HepG2 (cell line): ENCODE data around the gene DDAH2. TPM values are rescaled to one million over a fixed set of nuclear protein-coding genes. Genes with fewer than 3 reads are reported as not detected.

Source experiments
- CBX1 ChIP-seq: IDR thresholded peaks from one replicate; pipeline ENCODE4 v1.6.1; 2016; ENCODE audit warnings: antibody characterized with exemption, low read depth
- CBX5 ChIP-seq: sonication (generic); formaldehyde crosslinking; IDR thresholded peaks from 2 replicates; pipeline ENCODE4 v1.4.0; 2020; ENCODE audit warnings: missing genetic modification reagents, borderline replicate concordance
- ELF1 ChIP-seq: sonication (generic); formaldehyde crosslinking; IDR thresholded peaks from 2 replicates; pipeline ENCODE4 v1.4.0; 2020; ENCODE audit warnings: missing genetic modification reagents
- FOXA1 ChIP-seq, 2 experiments: fragments of 450-650 bp in 1 of 2; sonication (generic) in 1 of 2; formaldehyde crosslinking in 1 of 2; IDR thresholded peaks; 2 replicates each; pipeline versions ENCODE4 v1.4.0 to v1.6.1; 2016 to 2020; ENCODE audit warnings: missing genetic modification reagents in 1 of 2
- FOXJ3 ChIP-seq: sonication (generic); formaldehyde crosslinking; IDR thresholded peaks from 2 replicates; pipeline ENCODE4 v1.4.0; 2020; ENCODE audit warnings: missing genetic modification reagents, mild to moderate bottlenecking, borderline replicate concordance
- MAZ ChIP-seq, 2 experiments: sonication (generic) in 1 of 2; formaldehyde crosslinking in 1 of 2; IDR thresholded peaks; 2 replicates each; pipeline versions ENCODE4 v1.5.0 to v1.6.1; 2012 to 2020; ENCODE audit warnings: low read depth in 2 of 2, mild to moderate bottlenecking in 2 of 2, borderline replicate concordance in 1 of 2, improper control_type of control experiment in 1 of 2, low read length in 1 of 2, missing genetic modification reagents in 1 of 2, moderate library complexity in 1 of 2
- MXI1 ChIP-seq: IDR thresholded peaks from 3 replicates; pipeline ENCODE4 v1.6.1; 2012; ENCODE audit warnings: low read depth, low read length, inconsistent platforms, borderline replicate concordance
- NCOA2 ChIP-seq: sonication (generic); formaldehyde crosslinking; IDR thresholded peaks from 2 replicates; pipeline ENCODE4 v1.8.0; 2022; ENCODE audit warnings: inconsistent platforms
- NKX3-1 ChIP-seq: sonication (generic); formaldehyde crosslinking; IDR thresholded peaks from 2 replicates; pipeline ENCODE4 v1.5.0; 2020; ENCODE audit warnings: missing genetic modification reagents
- NR3C1 ChIP-seq: sonication (generic); formaldehyde crosslinking; IDR thresholded peaks from 2 replicates; pipeline ENCODE4 v1.4.0; 2020; ENCODE audit warnings: missing genetic modification reagents
- SMC3 ChIP-seq: IDR thresholded peaks from 2 replicates; pipeline ENCODE4 v1.6.1; 2011; ENCODE audit warnings: low read length, improper control_type of control experiment
- SP4 ChIP-seq: sonication (generic); formaldehyde crosslinking; IDR thresholded peaks from 2 replicates; pipeline ENCODE4 v1.8.1; 2023; ENCODE audit warnings: mild to moderate bottlenecking, missing genetic modification reagents
- TOE1 ChIP-seq: sonication (generic); formaldehyde crosslinking; IDR thresholded peaks from 2 replicates; pipeline ENCODE4 v1.4.0; 2020; ENCODE audit warnings: mild to moderate bottlenecking, missing genetic modification reagents
- ZNF264 ChIP-seq: sonication (generic); formaldehyde crosslinking; IDR thresholded peaks from 2 replicates; pipeline ENCODE4 v1.4.0; 2020; ENCODE audit warnings: missing genetic modification reagents
- ZNF563 ChIP-seq: sonication (generic); formaldehyde crosslinking; IDR thresholded peaks from 2 replicates; pipeline ENCODE4 v1.8.0; 2022; ENCODE audit warnings: mild to moderate bottlenecking, moderate library complexity, missing genetic modification reagents
- ZNF570 ChIP-seq: sonication (generic); formaldehyde crosslinking; IDR thresholded peaks from 2 replicates; pipeline ENCODE4 v1.4.0; 2020; ENCODE audit warnings: mild to moderate bottlenecking, missing genetic modification reagents, borderline replicate concordance
- ZNF841 ChIP-seq: sonication (generic); formaldehyde crosslinking; IDR thresholded peaks from 2 replicates; pipeline ENCODE4 v1.8.1; 2023; ENCODE audit warnings: missing genetic modification reagents, borderline replicate concordance
- polyA plus RNA-seq, 8 experiments: library from polyadenylated mRNA; depleted of rRNA in 3 of 8; stranded (reverse) in 7 of 8; unstranded in 1 of 8; fragments of >200 nt; fragmentation: Illumina TruSeq in 4 of 8; extraction: Trizol in 4 of 8; gene quantifications; 2 replicates each; pipeline versions ENCODE4 v1.2.1 to v1.2.3, GENCODE V29; 2011 to 2016; ENCODE audit warnings: low read depth in 4 of 8, missing spikeins in 1 of 8, mixed read lengths in 1 of 8; ENCODE audit not compliant: insufficient read depth in 1 of 8
- total RNA-seq, 5 experiments: library from RNA; depleted of rRNA; stranded (reverse); fragments of >200 nt; fragmentation: Illumina TruSeq; extraction: Trizol; gene quantifications; 2 replicates each; pipeline ENCODE4 v1.2.3, GENCODE V29; 2016; ENCODE audit warnings: low read depth in 1 of 5
- TF ChIP-seq, protein P1 (sequence below): sonication (generic); formaldehyde crosslinking; IDR thresholded peaks from 2 replicates; pipeline ENCODE4 v1.4.0; 2020; ENCODE audit warnings: missing genetic modification reagents
- TF ChIP-seq, protein P2 (sequence below): sonication (generic); formaldehyde crosslinking; IDR thresholded peaks from 2 replicates; pipeline ENCODE4 v1.4.0; 2020; ENCODE audit warnings: mild to moderate bottlenecking, missing genetic modification reagents
- TF ChIP-seq, protein P3 (sequence below): sonication (generic); formaldehyde crosslinking; conservative IDR thresholded peaks from 2 replicates; pipeline ENCODE4 v1.4.0; 2020; ENCODE audit warnings: missing genetic modification reagents
- TF ChIP-seq, protein P4 (sequence below): sonication (generic); formaldehyde crosslinking; conservative IDR thresholded peaks from 2 replicates; pipeline ENCODE4 v1.8.0; 2022; ENCODE audit warnings: mild to moderate bottlenecking, moderate library complexity, missing genetic modification reagents

The DDAH2 gene
- total and polyA plus RNA-seq, 2 of the 13 experiments (the other 11 are each of a cell fraction or from before 2014, with no cell fraction given) = 16.4 to 21.1 TPM

DNA sequence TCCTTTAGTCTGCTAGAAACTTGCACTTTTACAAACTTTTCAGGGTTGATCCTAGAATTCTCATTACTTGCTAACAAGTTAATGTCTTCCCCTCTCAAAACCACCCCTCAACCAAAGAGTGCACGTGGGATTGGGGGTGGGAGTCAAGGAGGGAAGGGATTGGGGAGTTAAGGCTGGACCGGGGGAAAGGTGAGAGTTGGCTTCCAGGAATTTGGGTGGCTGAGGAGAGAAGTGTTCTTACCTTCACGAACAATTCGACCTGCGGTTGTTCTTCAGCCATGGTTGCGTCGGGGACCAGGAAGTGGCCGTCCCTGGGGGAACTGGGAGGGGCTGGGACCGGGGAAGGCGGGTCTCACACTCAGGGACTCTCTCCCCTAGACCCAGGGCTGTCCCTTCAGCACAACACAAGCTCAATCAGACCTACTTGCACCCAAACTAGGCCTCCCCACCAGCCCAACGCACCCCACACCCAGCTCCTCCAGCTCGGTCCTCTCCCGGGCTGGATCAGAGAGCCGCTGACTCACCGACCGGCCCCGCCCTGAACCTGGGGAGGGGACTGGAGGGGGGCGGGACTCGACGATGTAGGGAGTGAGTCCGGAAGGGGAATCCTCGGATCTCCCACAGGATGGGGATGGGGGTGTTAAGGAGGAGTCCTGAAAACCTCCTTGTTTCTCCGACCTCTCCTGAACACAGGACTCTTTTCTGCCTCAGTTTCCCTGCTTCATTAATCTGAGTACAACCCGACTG is 7.1 kb upstream of the DDAH2 start, which contains the start of gene CLIC1 (continued):
- TF ChIP-seq MAZ (IDR thresholded peaks at IDR 0.05; ENCODE audit: borderline replicate concordance, low read depth, low read length) = peak; percentile 97
- peak; percentile 85 for TF ChIP-seq MAZ (CRISPR knock-in tag; IDR thresholded peaks at IDR 0.05; ENCODE audit: low read depth)
- TF ChIP-seq, protein P1, sequence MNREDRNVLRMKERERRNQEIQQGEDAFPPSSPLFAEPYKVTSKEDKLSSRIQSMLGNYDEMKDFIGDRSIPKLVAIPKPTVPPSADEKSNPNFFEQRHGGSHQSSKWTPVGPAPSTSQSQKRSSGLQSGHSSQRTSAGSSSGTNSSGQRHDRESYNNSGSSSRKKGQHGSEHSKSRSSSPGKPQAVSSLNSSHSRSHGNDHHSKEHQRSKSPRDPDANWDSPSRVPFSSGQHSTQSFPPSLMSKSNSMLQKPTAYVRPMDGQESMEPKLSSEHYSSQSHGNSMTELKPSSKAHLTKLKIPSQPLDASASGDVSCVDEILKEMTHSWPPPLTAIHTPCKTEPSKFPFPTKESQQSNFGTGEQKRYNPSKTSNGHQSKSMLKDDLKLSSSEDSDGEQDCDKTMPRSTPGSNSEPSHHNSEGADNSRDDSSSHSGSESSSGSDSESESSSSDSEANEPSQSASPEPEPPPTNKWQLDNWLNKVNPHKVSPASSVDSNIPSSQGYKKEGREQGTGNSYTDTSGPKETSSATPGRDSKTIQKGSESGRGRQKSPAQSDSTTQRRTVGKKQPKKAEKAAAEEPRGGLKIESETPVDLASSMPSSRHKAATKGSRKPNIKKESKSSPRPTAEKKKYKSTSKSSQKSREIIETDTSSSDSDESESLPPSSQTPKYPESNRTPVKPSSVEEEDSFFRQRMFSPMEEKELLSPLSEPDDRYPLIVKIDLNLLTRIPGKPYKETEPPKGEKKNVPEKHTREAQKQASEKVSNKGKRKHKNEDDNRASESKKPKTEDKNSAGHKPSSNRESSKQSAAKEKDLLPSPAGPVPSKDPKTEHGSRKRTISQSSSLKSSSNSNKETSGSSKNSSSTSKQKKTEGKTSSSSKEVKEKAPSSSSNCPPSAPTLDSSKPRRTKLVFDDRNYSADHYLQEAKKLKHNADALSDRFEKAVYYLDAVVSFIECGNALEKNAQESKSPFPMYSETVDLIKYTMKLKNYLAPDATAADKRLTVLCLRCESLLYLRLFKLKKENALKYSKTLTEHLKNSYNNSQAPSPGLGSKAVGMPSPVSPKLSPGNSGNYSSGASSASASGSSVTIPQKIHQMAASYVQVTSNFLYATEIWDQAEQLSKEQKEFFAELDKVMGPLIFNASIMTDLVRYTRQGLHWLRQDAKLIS (CRISPR knock-in tag) = no peak; the same call in none of the 2 replicates
- TF ChIP-seq FOXA1 (IDR thresholded peaks at IDR 0.05) = no peak
- peak; percentile 21; the same call in 1 of the 2 replicates for TF ChIP-seq FOXA1 (CRISPR knock-in tag; IDR thresholded peaks at IDR 0.05)
- peak; percentile 90 for TF ChIP-seq ELF1 (CRISPR knock-in tag)
- 0 out of 3 replicates have a peak, but pooled peaks have one; percentile 45 for TF ChIP-seq MXI1
- no peak for TF ChIP-seq SMC3
- TF ChIP-seq ZNF841 (CRISPR knock-in tag) = no peak; the same call in 1 of the 2 replicates
- TF ChIP-seq CBX1 = peak; percentile 46
- TF ChIP-seq FOXJ3 (CRISPR knock-in tag) = no peak
- TF ChIP-seq CBX5 (CRISPR knock-in tag) = peak; percentile 83
- peak; percentile 81 for TF ChIP-seq SP4 (CRISPR knock-in tag)
- TF ChIP-seq, protein P2, sequence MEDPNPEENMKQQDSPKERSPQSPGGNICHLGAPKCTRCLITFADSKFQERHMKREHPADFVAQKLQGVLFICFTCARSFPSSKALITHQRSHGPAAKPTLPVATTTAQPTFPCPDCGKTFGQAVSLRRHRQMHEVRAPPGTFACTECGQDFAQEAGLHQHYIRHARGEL = 0 out of 2 replicates have a peak, but pooled peaks have one; percentile 32
- no peak for TF ChIP-seq TOE1
- TF ChIP-seq, protein P3, sequence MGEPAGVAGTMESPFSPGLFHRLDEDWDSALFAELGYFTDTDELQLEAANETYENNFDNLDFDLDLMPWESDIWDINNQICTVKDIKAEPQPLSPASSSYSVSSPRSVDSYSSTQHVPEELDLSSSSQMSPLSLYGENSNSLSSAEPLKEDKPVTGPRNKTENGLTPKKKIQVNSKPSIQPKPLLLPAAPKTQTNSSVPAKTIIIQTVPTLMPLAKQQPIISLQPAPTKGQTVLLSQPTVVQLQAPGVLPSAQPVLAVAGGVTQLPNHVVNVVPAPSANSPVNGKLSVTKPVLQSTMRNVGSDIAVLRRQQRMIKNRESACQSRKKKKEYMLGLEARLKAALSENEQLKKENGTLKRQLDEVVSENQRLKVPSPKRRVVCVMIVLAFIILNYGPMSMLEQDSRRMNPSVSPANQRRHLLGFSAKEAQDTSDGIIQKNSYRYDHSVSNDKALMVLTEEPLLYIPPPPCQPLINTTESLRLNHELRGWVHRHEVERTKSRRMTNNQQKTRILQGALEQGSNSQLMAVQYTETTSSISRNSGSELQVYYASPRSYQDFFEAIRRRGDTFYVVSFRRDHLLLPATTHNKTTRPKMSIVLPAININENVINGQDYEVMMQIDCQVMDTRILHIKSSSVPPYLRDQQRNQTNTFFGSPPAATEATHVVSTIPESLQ (CRISPR knock-in tag) = peak; percentile 93; the same call in 1 of the 2 replicates
- TF ChIP-seq NCOA2 (CRISPR knock-in tag) = peak; percentile 69
- TF ChIP-seq, protein P4, sequence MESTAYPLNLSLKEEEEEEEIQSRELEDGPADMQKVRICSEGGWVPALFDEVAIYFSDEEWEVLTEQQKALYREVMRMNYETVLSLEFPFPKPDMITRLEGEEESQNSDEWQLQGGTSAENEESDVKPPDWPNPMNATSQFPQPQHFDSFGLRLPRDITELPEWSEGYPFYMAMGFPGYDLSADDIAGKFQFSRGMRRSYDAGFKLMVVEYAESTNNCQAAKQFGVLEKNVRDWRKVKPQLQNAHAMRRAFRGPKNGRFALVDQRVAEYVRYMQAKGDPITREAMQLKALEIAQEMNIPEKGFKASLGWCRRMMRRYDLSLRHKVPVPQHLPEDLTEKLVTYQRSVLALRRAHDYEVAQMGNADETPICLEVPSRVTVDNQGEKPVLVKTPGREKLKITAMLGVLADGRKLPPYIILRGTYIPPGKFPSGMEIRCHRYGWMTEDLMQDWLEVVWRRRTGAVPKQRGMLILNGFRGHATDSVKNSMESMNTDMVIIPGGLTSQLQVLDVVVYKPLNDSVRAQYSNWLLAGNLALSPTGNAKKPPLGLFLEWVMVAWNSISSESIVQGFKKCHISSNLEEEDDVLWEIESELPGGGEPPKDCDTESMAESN (CRISPR knock-in tag) = peak; percentile 45; the same call in 1 of the 2 replicates
- 0 out of 2 replicates have a peak, but pooled peaks have one; percentile 51 for TF ChIP-seq ZNF264
- no peak for TF ChIP-seq NR3C1 (CRISPR knock-in tag)
- TF ChIP-seq NKX3-1 (CRISPR knock-in tag) = no peak; the same call in 1 of the 2 replicates
- TF ChIP-seq ZNF563 = peak; percentile 89; the same call in 1 of the 2 replicates
- 0 out of 2 replicates have a peak, but pooled peaks have one; percentile 3 for TF ChIP-seq ZNF570 (CRISPR knock-in tag)
